Hematopoietic multipotent progenitor cell (in vitro differentiated cells): Measurements from ENCODE around the gene CMC1. TPM values are rescaled to one million over a fixed set of nuclear protein-coding genes. Genes with fewer than 3 reads are reported as not detected.

Experiments
- DNase-seq, 3 donors: peaks; one replicate each; pipeline ENCODE4 v3.0.0-alpha.2; 2011 to 2015; ENCODE audit warnings: low read depth in 2 of 3, low spot score in 2 of 3
- total RNA-seq: library from RNA; depleted of rRNA; stranded (reverse); fragments of >200 nt; gene quantifications from one replicate; pipeline ENCODE4 v1.2.3, GENCODE V29; 2012

The CMC1 gene
- total RNA-seq, 1 donor = 1.9 TPM

GRCh38 chr3:28348629-28349468 is 107.4 kb downstream of the CMC1 start, which contains the start of the genes AZI2 and ZCWPW2:
AZI2 (minus strand) TSS chr3:28348824; CDS start chr3:28340617, 8,207 bp downstream.
ZCWPW2 (plus strand) TSS chr3:28348721; CDS start chr3:28413069, 64,348 bp downstream.
- DNase-seq = peak; percentile 85 to 98 (median 96)

- DNase-seq = no peak
These were observed 108.1 kb downstream of the CMC1 start for GRCh38 chr3:28349469-28350000.

Other genes with a start within 250 kb of the CMC1 start
- gene ZCWPW2, start 107.1 kb downstream of the CMC1 start, total RNA-seq = under 0.01 TPM
- 9.4 TPM for gene AZI2, start 107.2 kb downstream of the CMC1 start, total RNA-seq